AG04450 (cell line): ENCODE measurements around the gene FAM217B. TPM values are rescaled to one million over a fixed set of nuclear protein-coding genes. Genes with fewer than 3 reads are reported as not detected.

Source experiments
- CTCF ChIA-PET: fragments of 300-600, 350-600 bp; formaldehyde crosslinking; extraction: SDS; loops from one replicate; lab custom pipeline; 2022; ENCODE audit warnings: antibody characterized with exemption, inconsistent platforms; lab: Charles Lee
- POLR2A ChIA-PET: fragments of 350-600 bp; formaldehyde crosslinking; extraction: SDS; loops from one replicate; lab custom pipeline; 2021; ENCODE audit warnings: antibody characterized with exemption, inconsistent platforms; lab: Yijun Ruan, JAX
- DNase-seq: peaks from one replicate; pipeline ENCODE4 v3.0.0-alpha.2; 2011; ENCODE audit warnings: low read depth, low spot score
- H3K27ac ChIP-seq: one replicate; pipeline ENCODE4 v1.5.1; 2012; ENCODE audit warnings: low read depth, low read length, control low read depth
- H3K27me3 ChIP-seq: one replicate; pipeline ENCODE4 v1.6.0; 2012; ENCODE audit warnings: low read length; ENCODE audit not compliant: control insufficient read depth, insufficient read depth
- H3K4me3 ChIP-seq: 2 replicates; pipeline ENCODE4 v1.5.1; 2011; ENCODE audit warnings: mild to moderate bottlenecking, low read depth, low read length, control low read depth
- H3K9me3 ChIP-seq: 2 replicates; pipeline ENCODE4 v1.5.1; 2012; ENCODE audit warnings: low read length; ENCODE audit not compliant: control insufficient read depth, insufficient read depth
- polyA plus RNA-seq: library from polyadenylated mRNA; depleted of rRNA; stranded (reverse); fragments of >200 nt; gene quantifications from 2 replicates; pipeline ENCODE4 v1.2.3, GENCODE V29; 2011
- TF ChIP-seq, protein P1 (sequence below): IDR thresholded peaks from 2 replicates; pipeline ENCODE4 v1.5.1; 2011; ENCODE audit warnings: low read depth, low read length, control low read depth, inconsistent platforms

FAM217B gene
- polyA plus RNA-seq, 1 experiment, result 11.7 TPM

DNA sequence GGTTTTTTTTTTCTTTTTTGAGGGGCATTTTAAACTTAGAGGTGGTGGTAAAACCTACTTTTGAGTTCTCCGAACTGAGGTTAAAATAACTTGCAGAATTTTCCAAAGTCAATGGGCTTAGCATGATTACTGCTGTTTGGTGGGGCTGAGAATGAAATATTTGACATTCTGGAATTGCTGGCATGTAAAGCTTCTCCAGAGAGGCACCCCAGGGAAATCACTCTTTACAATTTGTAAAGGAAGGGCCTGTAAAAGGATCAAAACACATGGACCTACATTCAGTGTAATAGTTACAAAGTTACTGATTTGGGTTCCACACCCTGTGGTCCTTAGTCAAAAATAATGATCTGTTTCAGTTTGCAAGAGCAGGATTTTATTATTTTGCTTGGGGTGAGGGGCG is 5.5 kb downstream of the FAM217B start:
- no peak for DNase-seq
- Histone ChIP-seq H3K4me3 (no peak overlapping the region), H3K9me3 (no peaks in the 10 kb centered on the region), H3K27ac (no peak overlapping the region), H3K27me3 (no peaks in the 10 kb centered on the region)
- ChIA-PET POLR2A (interaction anchor here (0.7 kb wide), 1 partner anchor 1323 kb away, joined by 3 read pairs; no protein-coding TSS in a partner anchor), CTCF (interaction anchor here (1.1 to 2.4 kb wide), 3 partner anchors 10 to 265 kb away, joined by 4 to 14 read pairs (median 9); partner anchors contain the start of gene SYCP2)
- TF ChIP-seq, protein P1, sequence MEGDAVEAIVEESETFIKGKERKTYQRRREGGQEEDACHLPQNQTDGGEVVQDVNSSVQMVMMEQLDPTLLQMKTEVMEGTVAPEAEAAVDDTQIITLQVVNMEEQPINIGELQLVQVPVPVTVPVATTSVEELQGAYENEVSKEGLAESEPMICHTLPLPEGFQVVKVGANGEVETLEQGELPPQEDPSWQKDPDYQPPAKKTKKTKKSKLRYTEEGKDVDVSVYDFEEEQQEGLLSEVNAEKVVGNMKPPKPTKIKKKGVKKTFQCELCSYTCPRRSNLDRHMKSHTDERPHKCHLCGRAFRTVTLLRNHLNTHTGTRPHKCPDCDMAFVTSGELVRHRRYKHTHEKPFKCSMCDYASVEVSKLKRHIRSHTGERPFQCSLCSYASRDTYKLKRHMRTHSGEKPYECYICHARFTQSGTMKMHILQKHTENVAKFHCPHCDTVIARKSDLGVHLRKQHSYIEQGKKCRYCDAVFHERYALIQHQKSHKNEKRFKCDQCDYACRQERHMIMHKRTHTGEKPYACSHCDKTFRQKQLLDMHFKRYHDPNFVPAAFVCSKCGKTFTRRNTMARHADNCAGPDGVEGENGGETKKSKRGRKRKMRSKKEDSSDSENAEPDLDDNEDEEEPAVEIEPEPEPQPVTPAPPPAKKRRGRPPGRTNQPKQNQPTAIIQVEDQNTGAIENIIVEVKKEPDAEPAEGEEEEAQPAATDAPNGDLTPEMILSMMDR, result no peak

DNA sequence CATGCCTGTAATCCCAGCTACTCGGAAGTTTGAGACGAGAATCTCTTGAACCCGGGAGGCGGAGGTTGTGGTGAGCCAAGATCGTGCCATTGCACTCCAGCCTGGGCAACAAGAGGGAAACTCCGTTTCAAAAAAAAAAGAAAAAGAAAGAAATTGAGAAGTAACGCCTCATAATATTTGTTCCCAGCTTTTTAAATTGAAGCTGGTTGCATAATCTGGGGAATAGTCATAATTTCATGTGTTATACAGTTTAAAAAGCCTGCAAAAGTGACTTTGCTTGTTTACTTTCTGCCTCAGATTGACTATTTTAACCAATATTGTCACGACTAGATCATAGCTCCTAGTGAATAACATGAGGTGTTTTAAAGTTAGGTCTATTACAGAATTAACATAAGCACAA is 7.2 kb downstream of the FAM217B start:
- H3K27ac ChIP-seq, result no peak overlapping the region
- ChIA-PET CTCF (interaction anchor here (1.5 to 2.4 kb wide), 4 partner anchors 8 to 263 kb away, joined by 4 to 14 read pairs (median 7); partner anchors contain the start of gene SYCP2), POLR2A (no interaction called here)
- no peaks in the 10 kb centered on the region for H3K9me3 ChIP-seq
- no peak for DNase-seq
- H3K4me3 ChIP-seq, result no peak overlapping the region
- TF ChIP-seq, protein P1, result no peak
- no peaks in the 10 kb centered on the region for H3K27me3 ChIP-seq

DNA sequence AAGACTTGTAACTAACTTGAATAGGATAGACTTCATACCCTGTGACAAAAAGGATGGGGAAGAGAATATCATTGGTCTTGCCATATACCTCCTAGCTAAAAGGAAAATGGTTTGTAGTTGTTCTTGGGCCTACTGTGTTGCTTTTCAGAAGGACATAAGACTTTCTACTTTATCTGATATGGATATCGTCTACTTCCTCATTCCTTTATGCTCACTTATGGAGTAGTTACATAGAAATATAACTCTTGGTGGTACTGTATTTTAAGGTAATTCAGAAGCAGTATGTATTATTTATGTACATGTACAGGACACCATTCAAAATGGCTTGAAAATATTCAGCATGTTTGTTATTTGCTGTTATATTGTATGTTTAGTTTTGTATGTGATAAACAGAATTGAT is 8.0 kb downstream of the FAM217B start:
- no peak overlapping the region for H3K4me3 ChIP-seq
- no peak overlapping the region for H3K27ac ChIP-seq
- no peaks in the 10 kb centered on the region for H3K9me3 ChIP-seq
- ChIA-PET CTCF (interaction anchor here (1.6 to 2.4 kb wide), 3 partner anchors 9 to 263 kb away, joined by 5 to 18 read pairs (median 10); partner anchors contain the start of genes FAM217B and PPP1R3D), POLR2A (no interaction called here)
- TF ChIP-seq, protein P1, result no peak
- H3K27me3 ChIP-seq, result no peaks in the 10 kb centered on the region
- no peak for DNase-seq

DNA sequence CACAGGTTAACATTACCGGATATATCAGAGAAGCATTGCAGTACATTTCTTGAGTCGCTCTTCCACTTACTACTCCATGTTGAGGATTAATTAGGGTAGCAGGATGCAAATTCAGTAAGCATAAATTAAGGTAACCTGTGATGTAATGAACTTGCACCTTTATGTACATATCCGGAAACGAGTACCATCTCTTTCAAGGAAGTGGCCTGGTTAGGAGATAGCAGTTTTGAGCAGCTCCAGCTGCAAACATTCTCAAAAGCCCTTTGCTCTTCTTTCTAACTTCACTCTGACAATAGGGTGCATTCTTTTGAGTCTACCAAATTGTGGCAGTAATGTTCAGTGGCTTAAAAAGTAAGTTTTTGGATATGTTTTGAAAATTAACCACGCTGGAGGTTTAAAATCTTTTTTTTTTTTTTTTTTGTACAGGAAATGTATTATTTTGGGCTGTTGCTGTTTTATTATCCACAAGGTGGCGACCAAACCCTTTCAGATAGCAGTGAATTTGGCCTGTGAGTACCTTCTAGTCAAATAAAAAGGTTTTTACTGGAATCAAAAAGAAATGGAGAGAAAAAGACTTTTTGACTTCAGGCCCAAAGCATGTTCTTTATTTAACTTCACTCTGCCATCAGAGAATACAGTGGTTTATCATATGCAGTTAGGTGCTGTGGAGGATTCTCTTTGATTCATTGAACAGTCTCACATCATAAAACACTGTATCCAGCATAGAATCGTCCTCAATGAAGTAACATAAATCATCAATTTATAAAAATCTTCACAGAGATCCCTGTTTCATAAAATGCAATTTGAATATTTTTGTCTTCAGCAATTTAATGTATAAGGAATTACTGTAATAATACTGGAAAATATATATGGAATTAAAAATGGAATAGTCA is 8.9 kb downstream of the FAM217B start:
- TF ChIP-seq, protein P1, result peak; percentile 73
- Histone ChIP-seq H3K4me3 (no peak overlapping the region), H3K27me3 (no peaks in the 10 kb centered on the region), H3K27ac (no peak overlapping the region), H3K9me3 (no peaks in the 10 kb centered on the region)
- CTCF ChIA-PET, result interaction anchor here (0.7 to 2.4 kb wide), 10 partner anchors 9 to 263 kb away, joined by 3 to 18 read pairs (median 4); partner anchors contain the start of genes CDH26, FAM217B, PPP1R3D and SYCP2
- POLR2A ChIA-PET, result no interaction called here
- peak; percentile 45 for DNase-seq

DNA sequence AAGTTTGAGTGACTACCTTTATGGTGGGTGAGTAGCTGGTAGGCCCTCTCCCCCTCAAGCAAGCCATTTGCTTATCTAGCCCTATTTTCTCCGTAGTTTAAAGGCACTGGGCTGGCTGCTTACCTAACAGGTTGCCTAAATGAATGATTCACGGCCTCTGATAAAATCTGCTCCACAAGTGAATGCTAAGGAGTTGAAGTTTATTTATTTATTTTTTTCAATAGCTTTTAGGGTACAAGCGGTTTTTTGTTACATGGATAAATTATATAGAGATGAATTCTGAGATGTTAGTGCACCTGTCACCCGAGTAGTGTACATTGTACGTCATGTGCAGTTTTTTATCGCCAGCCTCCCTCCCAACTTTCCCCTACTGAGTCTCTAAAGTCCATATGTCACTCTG is 9.7 kb downstream of the FAM217B start:
- ChIA-PET POLR2A (no interaction called here), CTCF (interaction anchor here (0.7 to 3.2 kb wide), 13 partner anchors 8 to 1279 kb away, joined by 3 to 18 read pairs (median 4); partner anchors contain the start of genes CDH26 and SYCP2)
- no peak for DNase-seq

More for the DNA sequence above, 9.7 kb downstream of the FAM217B start:
- Histone ChIP-seq H3K9me3 (no peaks in the 10 kb centered on the region), H3K4me3 (no peak overlapping the region), H3K27me3 (no peaks in the 10 kb centered on the region), H3K27ac (no peak overlapping the region)
- TF ChIP-seq, protein P1, result no peak
